NCI-H1436 (cell line): ENCODE results near the gene HDAC11.

Experiments
- DNase-seq: peaks from one replicate; lab custom pipeline; 2025; lab: John Stamatoyannopoulos, UW

HDAC11 gene

GRCh38 chr3:13525827-13526625 lies 45.9 kb downstream of the HDAC11 start:
- no peak for DNase-seq

- no peak for DNase-seq
Observed at GRCh38 chr3:13526626-13526949, 46.5 kb downstream of the HDAC11 start.

GRCh38 chr3:13528217-13528867 lies 48.2 kb downstream of the HDAC11 start:
- no peak for DNase-seq

GRCh38 chr3:13529196-13530112 lies 49.3 kb downstream of the HDAC11 start:
- no peak for DNase-seq

- DNase-seq, result no peak
Observed at GRCh38 chr3:13530241-13531009, 50.3 kb downstream of the HDAC11 start.

GRCh38 chr3:13532085-13532484 lies 52.0 kb downstream of the HDAC11 start:
- DNase-seq, result no peak

GRCh38 chr3:13532631-13533030 lies 52.5 kb downstream of the HDAC11 start:
- no peak for DNase-seq

- no peak for DNase-seq
Observed at GRCh38 chr3:13533885-13534301, 53.8 kb downstream of the HDAC11 start.

GRCh38 chr3:13535526-13535875 lies 55.4 kb downstream of the HDAC11 start:
- no peak for DNase-seq

- DNase-seq, result no peak
Observed at GRCh38 chr3:13535905-13536304, 55.8 kb downstream of the HDAC11 start.

- DNase-seq, result no peak
Observed at GRCh38 chr3:13536432-13536831, 56.3 kb downstream of the HDAC11 start.

- no peak for DNase-seq
Observed at GRCh38 chr3:13536832-13537231, 56.7 kb downstream of the HDAC11 start.

GRCh38 chr3:13537244-13537908 lies 57.3 kb downstream of the HDAC11 start:
- no peak for DNase-seq

- DNase-seq, result no peak
Observed at GRCh38 chr3:13537909-13538296, 57.8 kb downstream of the HDAC11 start.

- no peak for DNase-seq
Observed at GRCh38 chr3:13538520-13539291, 58.6 kb downstream of the HDAC11 start.

GRCh38 chr3:13539292-13539638 lies 59.2 kb downstream of the HDAC11 start:
- no peak for DNase-seq

- DNase-seq, result no peak
Observed at GRCh38 chr3:13539671-13540070, 59.6 kb downstream of the HDAC11 start.

- DNase-seq, result no peak
Observed at GRCh38 chr3:13540297-13540995, 60.3 kb downstream of the HDAC11 start.

- DNase-seq, result no peak
Observed at GRCh38 chr3:13541691-13542090, 61.6 kb downstream of the HDAC11 start.

GRCh38 chr3:13542142-13542541 lies 62.0 kb downstream of the HDAC11 start:
- DNase-seq, result no peak
